CD4-positive, alpha-beta memory T cell (primary cell): ENCODE data around the gene MPRIP. TPM values are rescaled to one million over a fixed set of nuclear protein-coding genes. Genes with fewer than 3 reads are reported as not detected.
"Not testable (repeated sequence)": the region's sequence is repeated elsewhere in the genome, so short reads cannot be mapped to it uniquely, and the experiment has no call there.

Source experiments
- CTCF ChIA-PET: fragments of 350-600 bp; sonication (Branson Sonifier 250); formaldehyde crosslinking; loops from one replicate; lab custom pipeline; 2021; ENCODE audit warnings: inconsistent platforms; ENCODE audit not compliant: partially characterized antibody; lab: Charles Lee
- POLR2A ChIA-PET: fragments of 350-600 bp; sonication (Branson Sonifier 250); formaldehyde crosslinking; loops from one replicate; lab custom pipeline; 2021; ENCODE audit not compliant: partially characterized antibody; lab: Charles Lee
- DNase-seq, 5 donors: peaks; one replicate each; pipeline versions ENCODE4 v3.0.0 to v3.0.0-alpha.2; 2020 to 2022; ENCODE audit warnings: mixed read lengths in 1 of 5
- H3K27ac ChIP-seq: one replicate; pipeline ENCODE4 v1.7.0; 2013; ENCODE audit warnings: low read depth, low read length
- H3K27me3 ChIP-seq: 2 replicates; pipeline ENCODE4 v1.7.0; 2013; ENCODE audit warnings: mild to moderate bottlenecking, low read length, moderate library complexity; ENCODE audit not compliant: insufficient read depth
- H3K36me3 ChIP-seq: 2 replicates; pipeline ENCODE4 v1.7.0; 2013; ENCODE audit warnings: mild to moderate bottlenecking, low read length, moderate library complexity; ENCODE audit not compliant: insufficient read depth
- H3K4me1 ChIP-seq: 2 replicates; pipeline ENCODE4 v1.7.0; 2013; ENCODE audit warnings: mild to moderate bottlenecking, low read length, moderate library complexity; ENCODE audit not compliant: insufficient read depth
- H3K4me3 ChIP-seq, 2 donors: one replicate each; pipeline ENCODE4 v1.7.0; 2013; ENCODE audit warnings: low read length in 2 of 2, mild to moderate bottlenecking in 1 of 2
- H3K9me3 ChIP-seq, 2 donors: one replicate each; pipeline ENCODE4 v1.7.0; 2013; ENCODE audit warnings: low read length in 2 of 2, control low read depth in 1 of 2; ENCODE audit not compliant: control insufficient read depth in 1 of 2
- H3K27ac Mint-ChIP-seq, 7 donors: one replicate each; pipeline ENCODE4 v1.8.0; 2020 to 2021; ENCODE audit warnings: mixed read lengths in 7 of 7, mild to moderate bottlenecking in 6 of 7, inconsistent platforms in 3 of 7, moderate library complexity in 3 of 7
- H3K27me3 Mint-ChIP-seq, 2 donors: one replicate each; pipeline ENCODE4 v1.8.0; 2020 to 2021; ENCODE audit warnings: mixed read lengths in 2 of 2
- H3K36me3 Mint-ChIP-seq, 2 donors: one replicate each; pipeline ENCODE4 v1.8.0; 2020 to 2021; ENCODE audit warnings: mixed read lengths in 2 of 2, inconsistent platforms in 1 of 2, mild to moderate bottlenecking in 1 of 2
- H3K4me1 Mint-ChIP-seq, 4 donors: one replicate each; pipeline ENCODE4 v1.8.0; 2020 to 2021; ENCODE audit warnings: mixed read lengths in 4 of 4, mild to moderate bottlenecking in 1 of 4
- H3K4me3 Mint-ChIP-seq, 8 donors: one replicate each; pipeline ENCODE4 v1.8.0; 2020 to 2021; ENCODE audit warnings: mixed read lengths in 8 of 8, mild to moderate bottlenecking in 7 of 8, moderate library complexity in 6 of 8, inconsistent platforms in 3 of 8
- H3K9me3 Mint-ChIP-seq, 8 donors: one replicate each; pipeline ENCODE4 v1.8.0; 2020 to 2021; ENCODE audit warnings: mixed read lengths in 8 of 8, mild to moderate bottlenecking in 5 of 8, inconsistent platforms in 3 of 8, moderate library complexity in 1 of 8
- intact Hi-C: fragments of 100-400 bp; cut with micrococcal nuclease; formaldehyde crosslinking; loops from one replicate; pipeline ENCODE4 v1.15.1; 2023
- polyA plus RNA-seq, 2 donors: library from polyadenylated mRNA; unstranded; fragments of 300-500 nt; fragmentation: Illumina TruSeq; gene quantifications; one replicate each; pipeline ENCODE4 v1.2.3, GENCODE V29; 2021
- total RNA-seq, 2 experiments: library from RNA; stranded (reverse); gene quantifications; one replicate each; pipeline ENCODE4 v1.2.3, GENCODE V29; 2021

Gene MPRIP
- total and polyA plus RNA-seq, 4 experiments from 2014 or later: 48.4 to 255 (median 152) TPM

DNA sequence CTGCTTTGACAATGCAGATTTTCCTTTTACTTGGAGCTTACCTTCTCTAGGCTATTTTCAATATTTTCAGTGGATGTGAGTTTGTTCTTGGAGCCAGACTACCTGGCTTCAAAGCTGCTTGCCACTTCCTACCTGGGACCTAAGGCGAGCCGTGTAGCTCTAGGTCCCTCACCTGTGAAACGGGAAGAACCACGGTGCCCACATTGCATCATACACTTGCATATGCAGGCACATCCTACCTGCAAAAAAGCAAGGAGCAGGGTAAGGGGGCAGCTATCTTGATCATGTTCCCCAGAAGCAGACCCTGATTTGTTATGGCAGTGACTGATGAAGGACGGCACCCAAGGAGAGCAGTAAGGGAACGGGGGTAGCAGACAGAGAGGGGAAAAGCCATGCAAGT, 27.0 kb upstream of the MPRIP start:
- intact Hi-C loops: no loop called here
- DNase-seq: no peak

GRCh38 chr17:17016199-17017197, 25.8 kb upstream of the MPRIP start:
- CTCF ChIA-PET: interaction anchor here (0.8 to 1.5 kb wide), 6 partner anchors 14 to 221 kb away, joined by 3 to 5 read pairs (median 4); partner anchors contain the start of gene FLCN
- POLR2A ChIA-PET: interaction anchor here (0.9 to 2.1 kb wide), 8 partner anchors 15 to 165 kb away, joined by 3 to 12 read pairs (median 4); partner anchors contain the start of gene MPRIP
- H3K4me1 ChIP-seq: peaks cover 38% of the 10 kb centered on the region
- not testable (repeated sequence) for H3K36me3 ChIP-seq, H3K9me3 Mint-ChIP-seq, H3K27me3 ChIP-seq, H3K36me3 Mint-ChIP-seq, H3K4me3 ChIP-seq, H3K27ac ChIP-seq, H3K9me3 ChIP-seq, H3K27me3 Mint-ChIP-seq
- peaks cover 28 to 50% (median 41%) of the 10 kb centered on the region in 4 donors for H3K4me1 Mint-ChIP-seq
- H3K27ac Mint-ChIP-seq: peak overlapping the region; percentile 38 to 92 (median 83)
- peak; percentile 46 to 60 (median 58) for DNase-seq
- intact Hi-C loops: loop anchor here (1.0 kb wide), 1 partner anchor 26 kb away; the partner anchor contains the start of gene MPRIP
- H3K4me3 Mint-ChIP-seq: peak overlapping the region in 7 of 8 donors; percentile 2 to 73 (median 30)

More for the DNA sequence above, 27.0 kb upstream of the MPRIP start:
- Histone ChIP-seq H3K4me3 (no peak overlapping the region), H3K9me3 (no peaks in the 10 kb centered on the region), H3K36me3 (no peaks in the 10 kb centered on the region), H3K4me1 (peaks cover 38% of the 10 kb centered on the region), H3K27me3 (no peaks in the 10 kb centered on the region), H3K27ac (no peak overlapping the region)
- H3K4me1 Mint-ChIP-seq: peaks cover 28 to 50% (median 40%) of the 10 kb centered on the region in 4 donors
- H3K36me3 Mint-ChIP-seq: no peaks in the 10 kb centered on the region
- no peaks in the 10 kb centered on the region for H3K9me3 Mint-ChIP-seq
- H3K27me3 Mint-ChIP-seq: no peaks in the 10 kb centered on the region
- ChIA-PET POLR2A (no interaction called here), CTCF (interaction anchor here (1.0 to 1.5 kb wide), 2 partner anchors 24 to 26 kb away, joined by 3 to 4 read pairs; no protein-coding TSS in a partner anchor)
- peak overlapping the region; percentile 63 to 88 (median 80) for H3K27ac Mint-ChIP-seq
- H3K4me3 Mint-ChIP-seq: peak overlapping the region in 3 of 8 donors; percentile 29 to 64 (median 55)

DNA sequence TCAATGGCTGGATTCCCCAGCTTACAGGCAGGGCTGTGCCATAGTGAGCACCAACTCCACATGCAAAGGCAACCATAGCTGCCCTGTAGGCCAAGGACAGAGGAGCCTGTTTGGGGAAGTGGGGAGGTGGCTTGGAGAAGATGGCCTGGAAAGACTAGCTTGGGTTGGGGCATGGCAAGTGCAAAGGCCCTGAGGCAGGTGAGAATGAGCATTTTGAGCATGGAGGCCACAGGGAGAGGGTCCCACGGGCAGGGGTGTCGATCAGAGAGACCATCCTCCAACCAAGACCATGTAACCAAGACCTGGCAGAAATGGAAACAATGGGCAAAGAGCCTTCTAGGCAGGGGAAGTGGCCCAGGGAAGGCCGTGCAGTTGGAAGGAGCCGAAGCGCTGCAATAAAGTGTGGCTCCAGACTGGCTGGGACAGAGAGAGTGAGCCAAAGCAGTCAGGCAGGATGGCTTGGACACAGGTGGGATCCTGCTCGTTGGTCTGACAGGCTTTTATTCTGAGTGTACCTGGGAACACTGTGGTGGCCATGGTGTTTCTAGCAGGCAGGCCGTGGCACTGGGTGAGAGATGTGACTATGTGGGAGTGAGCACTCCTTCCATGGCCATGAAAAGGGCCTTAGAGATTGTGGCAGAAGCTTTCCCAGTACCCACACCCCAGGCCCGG, 24.8 kb upstream of the MPRIP start:
- no peaks in the 10 kb centered on the region for H3K9me3 Mint-ChIP-seq
- H3K9me3 ChIP-seq: no peaks in the 10 kb centered on the region
- no peak overlapping the region for H3K27ac ChIP-seq
- peaks cover 38% of the 10 kb centered on the region for H3K4me1 ChIP-seq
- no peaks in the 10 kb centered on the region for H3K27me3 ChIP-seq
- DNase-seq: no peak
- no peak overlapping the region for H3K4me3 Mint-ChIP-seq
- CTCF ChIA-PET: interaction anchor here (1.4 kb wide), 1 partner anchor 25 kb away, joined by 5 read pairs; no protein-coding TSS in a partner anchor
- H3K4me3 ChIP-seq: no peak overlapping the region
- intact Hi-C loops: no loop called here
- peaks cover 28 to 50% (median 41%) of the 10 kb centered on the region in 4 donors for H3K4me1 Mint-ChIP-seq
- POLR2A ChIA-PET: interaction anchor here (1.0 to 2.1 kb wide), 4 partner anchors 24 to 158 kb away, joined by 3 to 12 read pairs (median 4); partner anchors contain the start of gene MPRIP
- no peaks in the 10 kb centered on the region for H3K36me3 ChIP-seq
- no peaks in the 10 kb centered on the region for H3K36me3 Mint-ChIP-seq
- H3K27me3 Mint-ChIP-seq: no peaks in the 10 kb centered on the region
- H3K27ac Mint-ChIP-seq: peak overlapping the region in 3 of 7 donors; percentile 70 to 92 (median 81)

GRCh38 chr17:17018021-17018441, 24.2 kb upstream of the MPRIP start:
- POLR2A ChIA-PET: no interaction called here
- Histone ChIP-seq H3K36me3 (no peaks in the 10 kb centered on the region), H3K4me1 (peaks cover 38% of the 10 kb centered on the region), H3K27ac (no peak overlapping the region), H3K9me3 (no peaks in the 10 kb centered on the region), H3K27me3 (no peaks in the 10 kb centered on the region), H3K4me3 (no peak overlapping the region)
- H3K4me1 Mint-ChIP-seq: peaks cover 28 to 50% (median 41%) of the 10 kb centered on the region in 4 donors
- no peaks in the 10 kb centered on the region for H3K36me3 Mint-ChIP-seq
- no peaks in the 10 kb centered on the region for H3K9me3 Mint-ChIP-seq
- DNase-seq: no peak
- peak overlapping the region in 6 of 7 donors; percentile 81 to 93 (median 88) for H3K27ac Mint-ChIP-seq
- CTCF ChIA-PET: no interaction called here
- H3K27me3 Mint-ChIP-seq: no peaks in the 10 kb centered on the region
- peak overlapping the region in 2 of 8 donors; percentile 35 to 54 for H3K4me3 Mint-ChIP-seq
- intact Hi-C loops: no loop called here

GRCh38 chr17:17018612-17019429, 23.4 kb upstream of the MPRIP start:
- Histone ChIP-seq H3K4me1 (peaks cover 38% of the 10 kb centered on the region), H3K36me3 (no peaks in the 10 kb centered on the region), H3K27ac (no peak overlapping the region), H3K27me3 (no peaks in the 10 kb centered on the region), H3K9me3 (no peaks in the 10 kb centered on the region), H3K4me3 (no peak overlapping the region)
- no peak for DNase-seq
- Mint-ChIP-seq H3K27ac (peak overlapping the region in 4 of 7 donors; percentile 10 to 81 (median 34)), H3K9me3 (no peaks in the 10 kb centered on the region), H3K36me3 (no peaks in the 10 kb centered on the region), H3K4me3 (no peak overlapping the region), H3K27me3 (no peaks in the 10 kb centered on the region), H3K4me1 (peaks cover 28 to 50% (median 41%) of the 10 kb centered on the region in 4 donors)
- CTCF ChIA-PET: interaction anchor here (0.5 kb wide), 1 partner anchor 43 kb away, joined by 4 read pairs; no protein-coding TSS in a partner anchor
- POLR2A ChIA-PET: no interaction called here
- intact Hi-C loops: no loop called here

GRCh38 chr17:17019430-17019762, 22.9 kb upstream of the MPRIP start:
- DNase-seq: no peak

More at GRCh38 chr17:17019430-17019762, 22.9 kb upstream of the MPRIP start:
- Mint-ChIP-seq H3K9me3 (no peaks in the 10 kb centered on the region), H3K4me1 (peaks cover 28 to 50% (median 40%) of the 10 kb centered on the region in 4 donors), H3K27ac (peak overlapping the region in 3 of 7 donors; percentile 10 to 57 (median 13)), H3K27me3 (no peaks in the 10 kb centered on the region), H3K4me3 (no peak overlapping the region), H3K36me3 (no peaks in the 10 kb centered on the region)
- no peak overlapping the region for H3K4me3 ChIP-seq
- ChIA-PET CTCF (interaction anchor here (0.5 kb wide), 1 partner anchor 44 kb away, joined by 4 read pairs; no protein-coding TSS in a partner anchor), POLR2A (no interaction called here)
- no peak overlapping the region for H3K27ac ChIP-seq
- intact Hi-C loops: no loop called here
- H3K4me1 ChIP-seq: peaks cover 38% of the 10 kb centered on the region
- H3K9me3 ChIP-seq: no peaks in the 10 kb centered on the region
- no peaks in the 10 kb centered on the region for H3K27me3 ChIP-seq
- no peaks in the 10 kb centered on the region for H3K36me3 ChIP-seq
